ENCODE results near the gene PHC2.

The PHC2 gene

DNA sequence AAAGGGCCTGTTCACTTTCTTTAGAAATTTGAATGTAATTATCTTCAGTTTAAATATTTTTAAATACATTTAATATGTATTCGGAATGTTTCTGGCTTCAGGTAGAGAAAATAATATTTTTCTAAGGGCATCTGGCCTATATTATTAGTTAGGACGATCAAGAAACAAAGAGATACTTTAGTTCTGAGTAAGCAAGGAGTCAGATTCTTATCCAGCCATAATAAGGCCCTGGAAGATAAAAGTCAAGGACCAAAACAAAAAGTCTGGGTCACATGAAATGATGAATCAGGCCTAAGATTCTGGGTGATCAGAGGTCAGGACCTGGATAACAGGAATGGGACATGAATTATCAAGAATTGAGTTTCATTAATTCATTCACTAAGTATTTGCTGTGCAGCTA is 6.3 kb downstream of the PHC2 start:
- no peak overlapping the region for H3K4me2 ChIP-seq (ENCODE audit: low read depth, low read length, poor library complexity, severe bottlenecking)
- H3K9me2 ChIP-seq (replicated peaks; ENCODE audit: low read depth, low read length): no peaks in the 10 kb centered on the region
- no peak overlapping the region for H3K4me3 ChIP-seq (ENCODE audit: low read length, poor library complexity, severe bottlenecking)
- TF ChIP-seq, protein P1, sequence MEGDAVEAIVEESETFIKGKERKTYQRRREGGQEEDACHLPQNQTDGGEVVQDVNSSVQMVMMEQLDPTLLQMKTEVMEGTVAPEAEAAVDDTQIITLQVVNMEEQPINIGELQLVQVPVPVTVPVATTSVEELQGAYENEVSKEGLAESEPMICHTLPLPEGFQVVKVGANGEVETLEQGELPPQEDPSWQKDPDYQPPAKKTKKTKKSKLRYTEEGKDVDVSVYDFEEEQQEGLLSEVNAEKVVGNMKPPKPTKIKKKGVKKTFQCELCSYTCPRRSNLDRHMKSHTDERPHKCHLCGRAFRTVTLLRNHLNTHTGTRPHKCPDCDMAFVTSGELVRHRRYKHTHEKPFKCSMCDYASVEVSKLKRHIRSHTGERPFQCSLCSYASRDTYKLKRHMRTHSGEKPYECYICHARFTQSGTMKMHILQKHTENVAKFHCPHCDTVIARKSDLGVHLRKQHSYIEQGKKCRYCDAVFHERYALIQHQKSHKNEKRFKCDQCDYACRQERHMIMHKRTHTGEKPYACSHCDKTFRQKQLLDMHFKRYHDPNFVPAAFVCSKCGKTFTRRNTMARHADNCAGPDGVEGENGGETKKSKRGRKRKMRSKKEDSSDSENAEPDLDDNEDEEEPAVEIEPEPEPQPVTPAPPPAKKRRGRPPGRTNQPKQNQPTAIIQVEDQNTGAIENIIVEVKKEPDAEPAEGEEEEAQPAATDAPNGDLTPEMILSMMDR (conservative IDR thresholded peaks at IDR 0.05; ENCODE audit: low read length): no peak
- no peak for TF ChIP-seq EZH2phosphoT487 (IDR thresholded peaks at IDR 0.05; ENCODE audit: borderline replicate concordance)
- no peaks in the 10 kb centered on the region for H3F3A ChIP-seq (ENCODE audit: low read depth)
- no peak overlapping the region for H3K9ac ChIP-seq (ENCODE audit: low read depth, low read length, poor library complexity, severe bottlenecking)
- H3K9me3 ChIP-seq (ENCODE audit: insufficient read depth, low read depth, low read length): no peaks in the 10 kb centered on the region
- no peaks in the 10 kb centered on the region for H3K36me3 ChIP-seq (ENCODE audit: insufficient read depth, low read length)
- H3K27me3 ChIP-seq (ENCODE audit: insufficient read depth, low read length, poor library complexity, severe bottlenecking): no peaks in the 10 kb centered on the region
- no peaks in the 10 kb centered on the region for H4K20me1 ChIP-seq (ENCODE audit: insufficient read depth, low read length, poor library complexity, severe bottlenecking)
- no peaks in the 10 kb centered on the region for H3K4me1 ChIP-seq (ENCODE audit: insufficient read depth, low read length, poor library complexity, severe bottlenecking)
- H3K79me2 ChIP-seq (ENCODE audit: insufficient read depth, low read length): no peaks in the 10 kb centered on the region
- H2AFZ ChIP-seq (ENCODE audit: low read length): no peak overlapping the region

DNA sequence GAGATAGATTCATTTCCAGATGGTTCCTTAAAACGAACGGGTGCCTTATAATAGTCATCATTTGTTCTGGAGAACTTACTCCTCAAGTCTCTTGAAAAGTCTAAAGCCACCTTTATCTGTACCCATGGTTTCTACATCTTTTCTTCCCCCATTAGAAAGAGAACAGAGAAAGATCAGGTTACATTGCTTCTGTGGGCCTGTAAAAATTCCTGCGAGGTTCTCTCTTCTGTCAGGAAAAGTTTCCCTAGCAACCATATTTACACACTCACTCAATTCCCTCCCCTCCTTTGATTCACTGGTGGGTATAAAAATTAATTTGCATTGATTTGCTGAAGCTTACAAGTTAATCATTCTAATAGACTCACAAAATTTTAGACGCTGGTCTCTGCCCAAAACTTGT is 6.7 kb downstream of the PHC2 start:
- Histone ChIP-seq H3K4me1 (ENCODE audit: insufficient read depth, low read length, poor library complexity, severe bottlenecking) (no peaks in the 10 kb centered on the region), H3K9me3 (ENCODE audit: insufficient read depth, low read depth, low read length) (no peaks in the 10 kb centered on the region), H3K27me3 (ENCODE audit: insufficient read depth, low read length, poor library complexity, severe bottlenecking) (no peaks in the 10 kb centered on the region), H3F3A (ENCODE audit: low read depth) (no peaks in the 10 kb centered on the region), H3K36me3 (ENCODE audit: insufficient read depth, low read length) (no peaks in the 10 kb centered on the region), H3K9ac (ENCODE audit: low read depth, low read length, poor library complexity, severe bottlenecking) (no peak overlapping the region), H3K4me2 (ENCODE audit: low read depth, low read length, poor library complexity, severe bottlenecking) (no peak overlapping the region), H3K4me3 (ENCODE audit: low read length, poor library complexity, severe bottlenecking) (no peak overlapping the region), H3K9me2 (replicated peaks; ENCODE audit: low read depth, low read length) (no peaks in the 10 kb centered on the region), H4K20me1 (ENCODE audit: insufficient read depth, low read length, poor library complexity, severe bottlenecking) (no peaks in the 10 kb centered on the region), H2AFZ (ENCODE audit: low read length) (no peak overlapping the region), H3K79me2 (ENCODE audit: insufficient read depth, low read length) (no peaks in the 10 kb centered on the region)
- no peak for TF ChIP-seq EZH2phosphoT487 (IDR thresholded peaks at IDR 0.05; ENCODE audit: borderline replicate concordance)
- TF ChIP-seq, protein P1 (conservative IDR thresholded peaks at IDR 0.05; ENCODE audit: low read length): no peak

DNA sequence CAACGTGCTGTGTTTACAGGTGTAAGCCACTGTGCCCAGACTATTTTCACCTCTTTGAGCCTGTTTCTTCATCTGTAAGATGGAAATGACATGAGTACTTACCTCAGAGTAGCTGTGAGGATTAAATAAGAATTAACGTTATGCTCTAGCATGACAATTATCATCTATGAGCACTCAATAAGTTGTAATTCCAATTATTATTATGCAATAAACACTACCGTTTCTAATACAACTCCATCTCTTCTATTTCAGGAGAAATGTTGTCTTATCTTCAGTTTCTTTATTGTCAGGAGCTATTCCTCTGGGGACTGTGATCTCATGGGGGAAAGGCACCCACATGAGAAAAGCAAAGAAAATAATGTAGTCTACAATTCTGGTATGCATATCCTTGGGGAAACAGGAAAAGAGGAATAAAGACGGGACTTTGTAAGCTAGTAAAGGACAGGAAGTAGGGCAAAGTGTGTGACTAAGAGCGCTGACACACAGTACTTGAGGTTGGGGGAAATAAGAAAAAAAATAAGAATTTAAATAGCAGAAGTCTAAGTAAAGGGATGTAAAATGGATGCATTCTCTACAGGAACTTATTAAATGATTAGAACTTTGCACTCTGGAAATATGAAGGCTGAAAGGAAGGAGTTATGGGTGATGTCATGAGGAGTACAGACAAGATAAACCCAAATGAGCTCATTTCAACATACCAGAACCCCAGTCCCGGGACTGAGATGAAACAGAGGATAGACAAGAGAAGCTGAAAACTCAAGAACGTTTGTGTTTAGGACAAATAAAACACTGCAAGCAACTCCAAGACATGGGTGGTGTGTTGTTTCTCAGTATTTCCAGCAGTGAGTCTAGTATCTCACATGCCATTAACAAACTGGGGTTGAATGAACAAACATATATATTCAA is 9.8 kb downstream of the PHC2 start:
- Histone ChIP-seq H4K20me1 (ENCODE audit: insufficient read depth, low read length, poor library complexity, severe bottlenecking) (no peaks in the 10 kb centered on the region), H3K4me1 (ENCODE audit: insufficient read depth, low read length, poor library complexity, severe bottlenecking) (no peaks in the 10 kb centered on the region), H3K4me2 (ENCODE audit: low read depth, low read length, poor library complexity, severe bottlenecking) (no peak overlapping the region), H3K4me3 (ENCODE audit: low read length, poor library complexity, severe bottlenecking) (no peak overlapping the region), H2AFZ (ENCODE audit: low read length) (no peak overlapping the region), H3K9me2 (replicated peaks; ENCODE audit: low read depth, low read length) (no peaks in the 10 kb centered on the region), H3K27me3 (ENCODE audit: insufficient read depth, low read length, poor library complexity, severe bottlenecking) (no peaks in the 10 kb centered on the region), H3F3A (ENCODE audit: low read depth) (no peaks in the 10 kb centered on the region), H3K79me2 (ENCODE audit: insufficient read depth, low read length) (no peaks in the 10 kb centered on the region), H3K36me3 (ENCODE audit: insufficient read depth, low read length) (no peaks in the 10 kb centered on the region), H3K9me3 (ENCODE audit: insufficient read depth, low read depth, low read length) (no peaks in the 10 kb centered on the region), H3K9ac (ENCODE audit: low read depth, low read length, poor library complexity, severe bottlenecking) (no peak overlapping the region)
- TF ChIP-seq, protein P1 (conservative IDR thresholded peaks at IDR 0.05; ENCODE audit: low read length): no peak
- no peak for TF ChIP-seq EZH2phosphoT487 (IDR thresholded peaks at IDR 0.05; ENCODE audit: borderline replicate concordance)
